NCI-H1417 (cell line): Measurements from ENCODE around the gene DPP6.

Experiments used
- DNase-seq, 3 experiments: peaks; one replicate each; lab custom pipeline; 2025; lab: John Stamatoyannopoulos, UW

The DPP6 gene

DNA sequence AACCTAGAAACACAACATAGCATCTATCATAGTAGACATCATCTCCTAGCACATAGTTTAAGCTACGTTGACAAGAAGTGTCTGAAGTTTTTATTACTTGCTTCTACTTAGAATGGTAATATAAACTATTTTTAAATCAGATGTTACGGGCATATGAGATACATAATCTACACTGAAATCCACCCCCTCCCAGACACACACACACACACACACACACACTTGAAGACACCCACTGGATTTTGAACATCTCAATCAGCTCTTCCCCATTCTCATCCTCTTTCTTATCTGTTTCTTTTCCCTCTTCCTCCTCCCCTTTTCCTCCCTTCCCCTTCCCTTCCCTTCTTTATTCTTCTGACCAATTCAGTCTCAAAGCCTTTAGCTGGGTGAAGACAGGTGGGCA lies 774.8 kb downstream of the DPP6 start:
- no peak for DNase-seq

- DNase-seq, result peak in 2 of 3 experiments; percentile 52 to 59
These were observed 780.5 kb downstream of the DPP6 start for GRCh38 chr7:154832557-154833138.

GRCh38 chr7:154836021-154836448 lies 783.8 kb downstream of the DPP6 start:
- DNase-seq, result no peak

GRCh38 chr7:154837087-154837486 lies 784.9 kb downstream of the DPP6 start:
- no peak for DNase-seq

DNA sequence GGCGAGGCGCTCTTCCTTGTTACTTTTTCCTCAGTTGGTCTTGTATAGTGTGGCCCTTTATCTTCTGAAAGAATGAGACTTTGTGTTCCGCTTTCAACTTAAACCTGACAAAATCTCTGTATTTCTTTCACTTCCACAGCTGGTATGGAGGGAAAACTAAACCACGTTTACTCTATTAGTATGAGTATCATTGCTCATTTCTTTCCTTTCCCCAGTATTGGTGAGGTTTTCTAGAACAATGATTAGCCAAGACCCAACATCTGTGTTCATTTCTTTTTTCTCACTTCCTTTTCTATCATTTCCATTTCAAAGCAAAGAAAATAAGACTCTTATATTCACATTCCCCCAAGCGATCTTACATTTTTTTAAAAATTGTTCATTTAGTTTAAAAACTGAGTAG lies 785.4 kb downstream of the DPP6 start:
- no peak for DNase-seq

- DNase-seq, result no peak
These were observed 787.9 kb downstream of the DPP6 start for GRCh38 chr7:154840086-154840485.

GRCh38 chr7:154841731-154842331 lies 789.6 kb downstream of the DPP6 start:
- peak; percentile 58 to 86 (median 77) for DNase-seq

- no peak for DNase-seq
These were observed 790.4 kb downstream of the DPP6 start for GRCh38 chr7:154842591-154842990.

DNA sequence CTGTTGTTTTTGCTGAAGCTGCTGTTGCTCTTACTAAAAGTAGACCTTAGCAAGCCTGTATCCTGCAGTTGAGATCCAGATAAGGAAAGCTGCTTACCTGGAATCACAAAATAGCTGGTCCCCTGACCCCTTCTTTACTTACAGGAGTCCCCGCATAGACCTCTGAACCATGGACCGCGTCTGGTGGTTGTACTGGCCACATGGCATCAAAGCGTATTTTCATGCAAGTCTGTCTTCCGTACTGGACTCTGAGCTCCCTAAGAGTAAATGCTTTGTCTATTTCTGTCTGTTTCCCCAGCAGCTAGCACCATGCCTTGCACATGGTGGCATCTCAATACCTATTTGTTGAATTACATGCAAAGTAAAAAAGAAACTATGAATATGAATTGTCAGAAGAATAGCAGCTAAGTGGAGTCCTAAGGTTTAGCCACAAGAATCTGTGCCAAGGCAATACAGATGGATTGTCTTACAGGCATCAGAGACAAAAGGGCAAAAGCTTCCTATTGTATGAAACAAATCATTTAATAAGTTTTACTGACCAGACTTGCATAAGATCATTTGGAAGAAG lies 791.6 kb downstream of the DPP6 start:
- DNase-seq, result no peak

DNA sequence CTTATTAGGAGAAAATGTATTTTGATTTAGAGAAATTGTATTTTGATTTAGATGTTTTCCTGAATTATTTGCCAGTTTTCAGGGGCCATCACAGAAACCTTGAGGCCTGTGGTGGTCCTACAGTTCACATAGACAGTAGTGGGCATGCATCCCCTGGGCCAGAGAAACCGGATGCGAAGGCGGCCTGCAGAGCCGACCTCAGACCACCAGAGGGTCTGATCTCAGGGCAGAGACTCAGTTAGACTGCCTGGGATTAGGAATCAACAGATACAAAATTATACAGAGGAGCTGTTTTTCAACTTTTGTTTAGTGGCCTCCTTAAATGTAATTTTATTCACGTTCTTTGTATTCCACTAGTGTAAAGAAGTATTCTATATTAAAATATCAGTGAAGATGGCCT lies 792.3 kb downstream of the DPP6 start:
- DNase-seq, result no peak

GRCh38 chr7:154844955-154845354 lies 792.8 kb downstream of the DPP6 start:
- DNase-seq, result no peak

DNA sequence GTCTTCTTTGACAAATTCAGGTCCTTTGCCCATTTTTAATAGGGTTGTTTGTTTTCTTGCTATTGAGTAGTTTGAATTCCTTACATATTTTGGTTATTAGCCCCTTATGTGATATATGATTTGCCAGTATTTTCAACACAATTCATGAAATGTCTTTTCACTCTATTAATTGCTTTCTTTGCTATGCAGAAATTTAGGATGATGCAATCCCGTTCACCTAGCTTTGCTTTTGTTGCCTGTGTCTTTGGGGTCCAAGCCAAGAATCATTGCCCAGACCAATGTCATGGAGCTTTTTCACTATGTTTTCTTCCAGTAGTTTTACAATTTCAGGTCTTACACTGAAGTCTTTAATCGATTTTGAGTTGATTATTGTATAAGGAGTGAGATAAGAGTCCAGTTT lies 796.3 kb downstream of the DPP6 start:
- no peak for DNase-seq

DNA sequence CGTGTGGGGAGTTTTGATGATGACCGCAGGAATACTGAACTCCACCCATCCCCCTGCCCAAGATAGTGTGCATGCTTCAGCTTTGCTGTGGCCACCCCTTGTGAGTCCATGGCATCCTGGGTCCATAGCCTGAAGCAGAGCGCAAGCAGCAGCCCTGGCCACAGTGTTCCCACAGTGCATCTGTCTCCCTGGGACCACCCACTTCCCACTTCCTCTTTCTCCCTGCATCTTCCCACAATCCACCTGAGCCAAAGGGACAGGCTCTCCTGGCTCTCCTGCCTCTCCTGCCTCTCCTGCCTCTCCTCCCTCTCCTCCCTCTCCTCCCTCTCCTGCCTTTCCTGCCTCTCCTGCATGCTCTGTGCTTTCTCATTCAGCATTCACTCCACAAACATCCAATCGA lies 800.0 kb downstream of the DPP6 start:
- DNase-seq, result no peak

- DNase-seq, result no peak
These were observed 801.0 kb downstream of the DPP6 start for GRCh38 chr7:154853063-154853726.

DNA sequence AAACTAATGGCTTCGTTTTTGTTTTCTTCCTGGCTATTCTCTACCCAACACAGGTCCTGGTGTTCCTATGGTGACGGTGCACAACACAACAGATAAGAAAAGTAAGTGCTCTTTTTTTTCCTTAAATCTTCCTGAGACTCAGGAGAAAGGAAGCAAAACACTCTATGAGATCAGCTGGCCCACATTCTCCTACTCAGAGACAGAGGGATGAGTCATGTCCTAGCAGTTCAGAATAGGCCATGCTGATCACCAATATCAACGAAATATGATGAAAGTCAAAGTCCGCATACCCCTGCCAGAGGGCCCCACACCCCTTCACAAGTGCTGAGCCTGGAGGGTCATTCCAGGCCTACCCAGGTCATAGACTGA lies 801.5 kb downstream of the DPP6 start:
- DNase-seq, result no peak

GRCh38 chr7:154854836-154855235 lies 802.6 kb downstream of the DPP6 start:
- no peak for DNase-seq

DNA sequence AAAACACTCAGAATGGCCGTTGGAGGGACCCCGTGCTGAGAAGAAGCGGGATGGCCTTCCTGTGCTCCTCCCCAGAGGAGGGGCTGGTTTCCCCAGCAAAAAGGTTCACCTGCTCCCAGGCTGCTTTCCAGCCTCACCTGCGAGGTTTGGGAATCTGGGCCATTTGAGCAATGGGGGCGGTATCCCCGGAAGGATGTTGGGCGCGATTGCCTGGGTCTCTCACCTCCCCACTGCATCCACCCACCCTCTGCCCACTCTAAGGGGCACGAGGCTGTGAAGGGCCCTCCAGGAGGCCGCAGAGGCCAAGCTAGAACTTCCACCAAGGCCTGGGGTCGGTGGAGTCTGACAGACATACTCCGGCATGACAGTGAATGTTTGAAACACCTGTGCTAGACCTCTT lies 803.2 kb downstream of the DPP6 start:
- DNase-seq, result no peak

- no peak for DNase-seq
These were observed 804.5 kb downstream of the DPP6 start for GRCh38 chr7:154856733-154857132.

- peak in 1 of 3 experiments; percentile 63 for DNase-seq
These were observed 805.0 kb downstream of the DPP6 start for GRCh38 chr7:154857240-154857639.

DNA sequence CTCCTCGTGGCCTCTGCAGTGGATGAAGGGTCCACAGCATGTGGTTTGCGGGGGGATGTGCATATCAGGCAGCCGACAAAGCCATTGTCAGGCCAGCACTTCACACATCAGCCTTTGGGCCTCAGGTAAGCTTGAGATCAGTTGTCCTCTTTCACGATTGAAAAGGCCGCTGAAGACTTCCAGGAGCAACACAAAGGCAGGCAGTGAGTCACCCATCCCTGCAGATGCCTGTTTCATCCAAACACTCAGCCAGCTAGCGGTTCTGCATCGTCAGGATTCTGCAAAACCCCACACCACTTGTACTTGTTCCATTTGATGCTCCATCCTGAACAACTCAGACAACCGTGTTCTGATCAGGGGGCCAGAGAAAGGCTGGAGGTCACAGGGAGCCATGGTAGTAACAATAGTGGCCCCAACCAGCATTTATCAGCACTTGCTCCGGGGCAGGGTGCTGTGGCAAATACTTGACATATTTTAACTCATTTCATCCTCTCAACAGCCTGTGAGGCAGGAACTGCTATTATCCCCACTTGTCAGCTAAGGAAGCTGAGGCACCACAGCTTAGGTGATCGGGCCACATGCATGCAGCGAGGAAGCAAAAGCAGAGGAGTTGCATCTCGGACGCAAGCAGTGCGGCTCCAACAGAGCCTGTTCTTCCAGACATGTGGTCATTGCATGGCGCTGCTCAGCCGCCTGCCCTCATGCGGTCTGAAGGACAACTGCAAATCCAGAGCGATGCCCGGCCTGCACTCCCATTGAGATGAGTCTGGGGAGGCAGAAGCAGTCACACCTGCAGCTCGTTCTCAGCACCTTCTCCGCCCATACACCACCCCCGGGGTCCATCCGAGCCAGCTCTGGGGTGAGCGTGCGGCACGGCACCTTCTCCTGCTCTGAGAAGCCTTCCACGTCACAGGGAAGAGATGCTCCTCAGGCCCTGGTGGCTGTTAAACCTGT lies 805.8 kb downstream of the DPP6 start:
- DNase-seq, result no peak

GRCh38 chr7:154858836-154859537 lies 806.8 kb downstream of the DPP6 start:
- no peak for DNase-seq
